Bronchial epithelial cell (primary cell): ENCODE results near the gene ABCA2. TPM values are rescaled to one million over a fixed set of nuclear protein-coding genes. Genes with fewer than 3 reads are reported as not detected.

Experiments used
- DNase-seq: peaks from one replicate; pipeline ENCODE4 v3.0.0-alpha.2; 2010; ENCODE audit warnings: low read depth
- FAIRE-seq: peaks from 2 replicates; lab custom pipeline; 2011; peaks lifted over from hg19 to GRCh38; lab: Jason Lieb, UNC
- H3K27me3 ChIP-seq: 2 replicates; pipeline ENCODE4 v1.5.1; 2011; ENCODE audit warnings: low read length; ENCODE audit not compliant: control insufficient read depth, insufficient read depth
- H3K36me3 ChIP-seq: 2 replicates; pipeline ENCODE4 v1.5.1; 2011; ENCODE audit warnings: low read length; ENCODE audit not compliant: control insufficient read depth, insufficient read depth
- H3K4me3 ChIP-seq: 2 replicates; pipeline ENCODE4 v1.5.1; 2011; ENCODE audit warnings: mild to moderate bottlenecking, low read depth, low read length, control low read depth
- CTCF ChIP-seq: IDR thresholded peaks from 2 replicates; pipeline ENCODE4 v1.5.1; 2011; ENCODE audit warnings: mild to moderate bottlenecking, moderate library complexity, low read length, control low read depth, inconsistent platforms; ENCODE audit not compliant: insufficient read depth, severe bottlenecking
- total RNA-seq: library from RNA; depleted of rRNA; stranded (reverse); fragments of >200 nt; gene quantifications from 2 replicates; pipeline ENCODE4 v1.2.1, GENCODE V29; 2014

The ABCA2 gene
- total RNA-seq, 1 donor from 2014 or later = 5.5 TPM

- TF ChIP-seq CTCF = no peak
- DNase-seq = no peak
- Histone ChIP-seq H3K4me3 (no peak overlapping the region), H3K27me3 (peaks cover 5% of the 10 kb centered on the region), H3K36me3 (no peaks in the 10 kb centered on the region)
- no peak for FAIRE-seq
Measured at GRCh38 chr9:136964171-136964689, 63.8 kb downstream of the ABCA2 start.

GRCh38 chr9:136963751-136964150 is 64.3 kb downstream of the ABCA2 start:
- Histone ChIP-seq H3K4me3 (no peak overlapping the region), H3K27me3 (peaks cover 5% of the 10 kb centered on the region), H3K36me3 (no peaks in the 10 kb centered on the region)
- FAIRE-seq (no peak), DNase-seq (no peak)
- TF ChIP-seq CTCF = no peak

GRCh38 chr9:136963341-136963740 is 64.7 kb downstream of the ABCA2 start:
- Histone ChIP-seq H3K27me3 (peaks cover 5% of the 10 kb centered on the region), H3K4me3 (no peak overlapping the region), H3K36me3 (no peaks in the 10 kb centered on the region)
- DNase-seq (no peak), FAIRE-seq (no peak)
- TF ChIP-seq CTCF = no peak

GRCh38 chr9:136962701-136963248 is 65.3 kb downstream of the ABCA2 start:
- peaks cover 5% of the 10 kb centered on the region for H3K27me3 ChIP-seq
- DNase-seq (no peak), FAIRE-seq (peak; percentile 83)
- no peak overlapping the region for H3K4me3 ChIP-seq
- no peak for TF ChIP-seq CTCF
- H3K36me3 ChIP-seq = no peaks in the 10 kb centered on the region

GRCh38 chr9:136962163-136962562 is 65.9 kb downstream of the ABCA2 start:
- TF ChIP-seq CTCF = no peak
- FAIRE-seq (no peak), DNase-seq (no peak)
- Histone ChIP-seq H3K27me3 (peaks cover 5% of the 10 kb centered on the region), H3K4me3 (no peak overlapping the region), H3K36me3 (no peaks in the 10 kb centered on the region)
